Activated T-helper 1 cell treated with anti-CD3 and anti-CD28 coated beads, Interleukin-12 subunit alpha, Interleukin-12 subunit beta, Interleukin-2, Interleukin-4 antibody, amounts not matched to agents 30 ng/mL and 10 ng/mL and 1 ng/mL, durations not matched to agents 14 hours and 24 hours and 36 hours (primary cell): Measurements from ENCODE around the gene IL6R. TPM values are rescaled to one million over a fixed set of nuclear protein-coding genes. Genes with fewer than 3 reads are reported as not detected.
"Not testable (repeated sequence)": the region's sequence is repeated elsewhere in the genome, so short reads cannot be mapped to it uniquely, and the experiment has no call there.

Experiments
- DNase-seq: peaks from one replicate; pipeline ENCODE4 v3.0.0; 2021; ENCODE audit warnings: low spot score
- H3K27ac Mint-ChIP-seq: one replicate; pipeline ENCODE4 v1.8.0; 2021; ENCODE audit warnings: mild to moderate bottlenecking, mixed read lengths
- H3K27me3 Mint-ChIP-seq: one replicate; pipeline ENCODE4 v1.8.0; 2022; ENCODE audit warnings: mild to moderate bottlenecking, moderate library complexity, mixed read lengths; ENCODE audit not compliant: insufficient read depth
- H3K36me3 Mint-ChIP-seq: one replicate; pipeline ENCODE4 v1.8.0; 2021; ENCODE audit warnings: low read depth, mixed read lengths
- H3K4me1 Mint-ChIP-seq: one replicate; pipeline ENCODE4 v1.8.0; 2021; ENCODE audit warnings: low read depth, mixed read lengths
- H3K4me3 Mint-ChIP-seq: one replicate; pipeline ENCODE4 v1.8.0; 2021; ENCODE audit warnings: mild to moderate bottlenecking, moderate library complexity, mixed read lengths
- H3K9me3 Mint-ChIP-seq: one replicate; pipeline ENCODE4 v1.8.0; 2021; ENCODE audit warnings: mixed read lengths
- intact Hi-C: fragments of 100-400 bp; cut with micrococcal nuclease; formaldehyde crosslinking; loops from one replicate; pipeline ENCODE4 v1.15.1; 2024
- total RNA-seq: library from RNA; stranded (reverse); gene quantifications from 2 replicates; pipeline ENCODE4 v1.2.3, GENCODE V29; 2022

Gene IL6R
- total RNA-seq, 1 donor from 2014 or later: 5.0 TPM

DNA sequence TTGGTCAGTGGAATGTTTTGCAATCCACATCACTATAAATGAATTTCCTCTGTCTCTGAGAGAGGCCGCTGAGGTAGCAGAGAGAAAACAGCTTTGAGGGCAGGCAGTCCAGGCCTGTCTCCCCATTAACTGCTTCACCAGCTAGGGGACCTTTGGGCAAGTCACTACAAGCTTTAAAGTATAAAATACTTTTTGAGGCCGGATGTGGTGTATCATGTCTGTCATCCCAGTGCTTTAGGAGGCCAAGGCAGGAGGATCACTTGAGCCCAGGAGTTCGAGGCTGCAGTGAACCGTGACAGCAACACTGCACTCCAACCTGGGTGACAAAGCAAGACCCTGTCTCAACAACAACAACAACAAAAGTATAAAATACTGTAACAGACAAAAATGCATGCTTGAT lies 6.4 kb downstream of the IL6R start:
- Mint-ChIP-seq H3K9me3 (no peaks in the 10 kb centered on the region), H3K36me3 (no peaks in the 10 kb centered on the region)

DNA sequence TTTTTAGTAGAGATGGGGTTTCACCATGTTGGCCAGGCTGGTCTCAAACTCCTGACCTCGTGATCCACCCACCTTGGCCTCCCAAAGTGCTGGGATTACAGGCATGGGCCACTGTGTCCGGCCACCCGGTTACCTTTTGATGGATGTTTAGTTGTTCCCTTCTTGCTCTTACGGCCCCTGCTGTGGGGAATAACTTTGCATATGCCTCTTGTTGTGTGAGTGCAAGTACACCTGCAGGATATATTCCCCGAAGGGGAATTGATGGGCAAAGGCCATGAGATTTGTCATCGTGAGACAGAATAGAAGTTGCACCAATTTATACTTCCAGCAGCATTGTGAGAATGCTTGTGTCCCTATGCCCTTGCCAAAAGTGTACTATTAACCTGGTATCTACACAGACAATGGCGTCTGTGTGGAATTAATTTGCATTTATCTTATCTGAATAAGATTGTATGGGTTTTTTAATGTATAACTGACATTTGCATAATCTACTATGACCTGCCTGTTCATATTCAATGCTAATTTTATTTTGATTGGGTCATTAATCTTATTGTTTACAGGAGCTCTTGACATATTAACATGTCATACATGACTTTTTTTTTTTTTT lies 8.1 kb downstream of the IL6R start:
- no peaks in the 10 kb centered on the region for H3K36me3 Mint-ChIP-seq
- no peaks in the 10 kb centered on the region for H3K27me3 Mint-ChIP-seq
- no peaks in the 10 kb centered on the region for H3K9me3 Mint-ChIP-seq
- H3K4me1 Mint-ChIP-seq: peaks cover 27% of the 10 kb centered on the region
- DNase-seq: no peak
- H3K27ac Mint-ChIP-seq: no peak overlapping the region
- intact Hi-C loops: no loop called here
- H3K4me3 Mint-ChIP-seq: no peak overlapping the region

More for the DNA sequence above, 6.4 kb downstream of the IL6R start:
- intact Hi-C loops: no loop called here
- DNase-seq: no peak
- H3K4me3 Mint-ChIP-seq: no peak overlapping the region
- no peak overlapping the region for H3K27ac Mint-ChIP-seq
- H3K27me3 Mint-ChIP-seq: no peaks in the 10 kb centered on the region
- peaks cover 41% of the 10 kb centered on the region for H3K4me1 Mint-ChIP-seq

DNA sequence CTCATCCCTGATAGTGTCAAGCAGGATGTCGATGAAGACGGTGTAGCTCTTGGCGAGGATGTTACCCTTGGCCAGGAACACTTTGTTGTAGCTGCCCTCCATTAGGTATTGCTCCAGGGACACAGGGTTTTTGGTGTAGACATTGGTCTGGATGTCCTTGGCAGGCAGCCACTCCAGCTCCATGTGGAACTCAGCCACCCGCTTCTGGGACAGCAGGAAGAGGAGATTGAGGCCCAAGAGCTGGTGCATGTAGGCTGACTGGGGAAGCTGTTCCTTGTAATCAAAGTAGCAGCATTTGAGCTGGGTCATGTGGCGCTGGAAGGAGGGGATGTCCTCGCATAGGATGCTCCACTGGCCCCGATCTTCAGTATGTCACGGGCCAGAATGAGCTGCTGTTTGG lies 9.5 kb downstream of the IL6R start:
- Mint-ChIP-seq H3K27me3 (no peaks in the 10 kb centered on the region), H3K9me3 (no peaks in the 10 kb centered on the region), H3K4me3 (no peak overlapping the region), H3K36me3 (no peaks in the 10 kb centered on the region), H3K27ac (no peak overlapping the region), H3K4me1 (peaks cover 27% of the 10 kb centered on the region)
- intact Hi-C loops: no loop called here
- no peak for DNase-seq

DNA sequence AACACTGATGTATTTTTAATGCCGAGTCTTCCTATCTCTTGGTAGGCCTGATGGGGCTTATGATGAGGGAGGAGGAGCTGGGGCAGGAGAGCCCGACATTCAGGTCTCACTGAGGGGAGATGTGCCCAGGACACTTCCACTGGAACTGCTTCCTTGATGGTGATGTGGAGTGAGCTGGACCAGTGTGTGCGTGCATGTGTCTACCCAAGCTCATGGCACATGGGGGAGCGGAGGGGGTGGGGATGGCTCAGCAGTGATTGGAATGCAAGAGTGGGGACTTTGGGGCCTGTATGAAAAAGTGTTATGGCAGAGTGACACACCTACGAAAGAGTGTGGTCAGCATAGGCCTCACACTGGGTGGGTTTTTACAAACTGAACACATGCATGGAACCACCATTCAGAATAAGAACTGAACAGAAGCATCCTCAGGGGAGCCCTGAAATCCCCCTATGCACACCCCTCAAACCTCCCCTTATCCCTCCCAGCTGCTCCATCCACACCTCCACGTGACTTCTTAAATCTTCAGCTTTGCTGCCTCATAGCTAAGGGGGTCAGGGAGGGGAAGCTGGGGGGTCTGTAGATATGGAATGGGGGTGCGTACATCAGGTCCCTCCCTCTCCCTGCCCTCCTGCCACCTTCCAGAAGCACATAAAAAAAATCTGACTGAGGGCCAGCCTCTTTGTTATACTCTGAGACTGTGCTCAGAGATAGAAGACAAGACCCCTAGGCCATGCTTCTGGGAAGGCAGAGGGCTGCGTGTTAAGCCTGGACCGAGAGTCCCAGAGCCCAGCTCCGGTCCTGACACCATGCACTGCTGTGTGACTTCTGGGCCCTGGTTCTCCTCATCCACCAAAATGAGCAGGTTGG lies 11.6 kb downstream of the IL6R start:
- no peak for DNase-seq
- Mint-ChIP-seq H3K27ac (no peak overlapping the region), H3K4me1 (peaks cover 24% of the 10 kb centered on the region), H3K27me3 (no peaks in the 10 kb centered on the region), H3K36me3 (no peaks in the 10 kb centered on the region), H3K9me3 (no peaks in the 10 kb centered on the region), H3K4me3 (no peak overlapping the region)
- intact Hi-C loops: no loop called here

DNA sequence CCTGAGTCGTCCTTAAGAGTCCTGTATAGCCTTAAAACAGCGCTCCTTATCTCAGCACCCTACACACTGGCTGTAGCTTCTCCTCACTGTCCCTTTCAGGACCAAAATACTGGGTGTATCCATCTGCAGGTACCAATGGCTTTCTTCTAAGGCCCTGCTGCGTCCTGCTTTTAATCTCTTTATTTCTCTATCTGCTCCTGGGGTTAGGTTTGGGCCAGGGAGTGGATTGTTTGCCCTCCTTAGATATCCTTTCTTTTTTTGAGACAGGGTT lies 12.1 kb downstream of the IL6R start:
- no peak overlapping the region for H3K27ac Mint-ChIP-seq
- no peaks in the 10 kb centered on the region for H3K9me3 Mint-ChIP-seq
- no peaks in the 10 kb centered on the region for H3K36me3 Mint-ChIP-seq
- H3K27me3 Mint-ChIP-seq: no peaks in the 10 kb centered on the region
- peaks cover 24% of the 10 kb centered on the region for H3K4me1 Mint-ChIP-seq
- DNase-seq: no peak
- H3K4me3 Mint-ChIP-seq: no peak overlapping the region
- intact Hi-C loops: no loop called here

DNA sequence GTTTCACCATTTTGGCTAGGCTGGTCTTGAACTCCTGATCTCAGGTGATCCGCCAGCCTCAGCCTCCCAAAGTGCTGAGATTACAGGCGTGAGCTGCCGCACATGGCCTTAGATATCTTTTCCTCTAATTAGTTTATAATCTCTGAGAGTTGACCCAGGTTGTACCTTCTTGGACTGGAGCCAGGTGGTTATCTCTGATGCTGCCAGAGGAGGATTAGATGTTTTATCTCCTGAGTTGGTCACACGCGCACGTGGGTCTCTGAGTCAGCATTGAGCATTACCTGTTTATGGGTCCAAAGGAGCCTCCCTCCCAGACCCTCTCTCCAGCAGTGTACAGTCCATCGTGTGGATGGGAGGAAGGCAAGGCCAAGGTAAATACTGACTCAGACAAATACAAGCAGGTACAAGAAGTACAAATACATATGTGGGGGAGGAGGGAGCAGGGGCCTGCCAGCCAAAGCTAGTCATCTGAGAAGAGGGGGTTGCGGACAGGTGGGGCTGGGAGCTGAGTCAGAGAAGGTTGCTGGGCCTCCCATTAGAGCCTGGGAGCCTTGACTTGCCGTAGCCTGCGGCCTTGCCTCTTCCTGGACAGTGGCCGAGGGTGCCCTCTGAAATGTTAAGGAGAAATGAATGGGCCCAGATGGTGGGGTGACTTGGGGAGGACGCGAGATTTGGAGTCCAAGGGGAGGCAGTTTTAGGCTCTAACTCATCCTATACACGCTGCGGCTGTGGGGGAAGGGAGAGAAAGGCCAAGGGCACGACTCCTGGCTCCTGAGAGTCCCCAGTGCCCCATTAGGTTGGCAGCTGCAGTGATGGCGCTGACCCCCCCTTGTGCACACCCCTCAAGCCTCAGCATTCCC lies 13.1 kb downstream of the IL6R start:
- Mint-ChIP-seq H3K9me3 (no peaks in the 10 kb centered on the region), H3K36me3 (no peaks in the 10 kb centered on the region), H3K4me3 (no peak overlapping the region), H3K4me1 (peaks cover 28% of the 10 kb centered on the region), H3K27me3 (no peaks in the 10 kb centered on the region), H3K27ac (no peak overlapping the region)
- DNase-seq: no peak
- intact Hi-C loops: no loop called here

DNA sequence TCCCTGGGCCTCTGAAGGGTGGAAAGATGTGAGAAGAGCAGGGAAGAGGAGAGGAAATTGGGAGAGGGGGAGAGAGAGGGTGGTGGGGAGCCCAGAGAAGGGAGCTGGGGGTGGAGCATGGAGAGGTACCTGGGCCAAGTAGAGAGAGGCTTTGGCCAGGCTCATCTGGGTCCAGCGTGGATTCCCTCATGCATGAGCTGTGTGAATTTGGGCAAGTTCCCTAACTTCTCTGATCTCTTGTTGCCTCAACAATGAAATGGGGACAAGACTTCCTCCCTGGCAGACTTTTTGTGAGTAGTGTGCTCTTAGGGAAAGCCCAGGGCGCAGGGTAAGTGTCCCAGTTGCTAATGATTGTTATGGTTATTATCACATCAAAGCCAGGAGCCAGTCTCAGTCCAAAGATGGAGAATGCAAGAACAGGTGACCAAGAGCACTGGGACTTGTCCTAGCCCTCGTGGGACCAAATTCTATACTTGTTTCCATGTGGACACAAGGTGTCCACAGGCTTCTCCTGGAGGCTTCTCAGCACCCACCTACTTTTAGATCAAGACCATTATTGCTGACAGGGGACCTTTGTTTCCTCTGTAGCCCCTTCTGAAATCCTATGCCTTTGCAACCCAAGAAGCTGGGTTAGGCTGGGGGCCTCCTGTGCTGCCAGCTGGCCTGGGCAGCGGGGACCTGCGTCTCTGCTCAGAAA lies 13.9 kb downstream of the IL6R start:
- no peak overlapping the region for H3K4me3 Mint-ChIP-seq
- no peaks in the 10 kb centered on the region for H3K36me3 Mint-ChIP-seq
- peaks cover 33% of the 10 kb centered on the region for H3K4me1 Mint-ChIP-seq
- H3K9me3 Mint-ChIP-seq: no peaks in the 10 kb centered on the region
- DNase-seq: no peak
- H3K27me3 Mint-ChIP-seq: no peaks in the 10 kb centered on the region
- intact Hi-C loops: no loop called here
- peak overlapping the region; percentile 1 for H3K27ac Mint-ChIP-seq

DNA sequence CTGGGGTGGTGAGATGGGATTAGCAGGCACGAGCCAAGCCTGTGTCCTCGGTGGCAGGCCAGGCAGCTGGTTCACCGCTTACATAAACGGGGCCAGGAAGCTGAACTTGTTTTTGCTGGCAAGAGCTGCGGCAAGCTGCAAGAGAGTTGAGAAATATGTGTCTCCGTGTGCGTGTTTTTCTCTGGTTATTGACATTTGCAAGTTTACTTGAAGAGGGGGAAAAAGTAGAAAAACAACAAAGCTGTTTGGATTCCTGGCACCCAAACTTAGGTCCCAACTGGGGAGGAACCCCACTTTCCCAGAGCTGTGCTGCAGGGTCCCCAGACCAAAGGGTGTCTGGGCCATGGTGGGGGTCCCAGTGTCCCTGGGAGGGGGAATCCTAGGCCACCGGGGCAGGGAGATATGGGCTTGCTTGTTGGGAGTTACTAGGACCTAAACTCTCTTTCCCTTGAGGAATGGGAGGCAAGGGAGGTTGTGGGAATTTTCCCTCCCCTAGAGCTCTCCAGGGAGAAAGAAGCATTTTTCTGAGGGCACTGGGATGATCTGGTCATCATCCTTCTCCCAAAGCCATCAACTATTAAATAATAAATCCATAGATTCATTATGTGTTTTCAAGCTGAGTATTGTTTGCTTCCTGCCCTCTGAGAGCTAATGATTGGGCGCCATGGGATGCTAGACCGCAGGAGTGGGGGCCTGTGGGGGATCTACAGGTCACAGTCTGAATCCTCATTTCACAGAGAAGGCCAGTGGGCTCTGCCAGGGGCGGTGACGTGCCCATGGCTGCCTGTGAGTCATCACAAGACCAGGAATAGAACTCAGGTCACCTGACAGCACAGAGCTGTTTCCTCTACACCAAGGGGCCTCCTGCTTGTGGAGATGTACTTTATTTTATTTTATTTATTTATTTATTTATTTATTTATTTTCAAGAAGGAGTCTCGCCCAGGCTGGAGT lies 14.8 kb downstream of the IL6R start:
- peaks cover 33% of the 10 kb centered on the region for H3K4me1 Mint-ChIP-seq
- no peaks in the 10 kb centered on the region for H3K9me3 Mint-ChIP-seq
- no peaks in the 10 kb centered on the region for H3K27me3 Mint-ChIP-seq
- peak; percentile 11 for DNase-seq
- H3K27ac Mint-ChIP-seq: peak overlapping the region; percentile 35
- intact Hi-C loops: no loop called here
- no peaks in the 10 kb centered on the region for H3K36me3 Mint-ChIP-seq
- H3K4me3 Mint-ChIP-seq: peak overlapping the region; percentile 57

DNA sequence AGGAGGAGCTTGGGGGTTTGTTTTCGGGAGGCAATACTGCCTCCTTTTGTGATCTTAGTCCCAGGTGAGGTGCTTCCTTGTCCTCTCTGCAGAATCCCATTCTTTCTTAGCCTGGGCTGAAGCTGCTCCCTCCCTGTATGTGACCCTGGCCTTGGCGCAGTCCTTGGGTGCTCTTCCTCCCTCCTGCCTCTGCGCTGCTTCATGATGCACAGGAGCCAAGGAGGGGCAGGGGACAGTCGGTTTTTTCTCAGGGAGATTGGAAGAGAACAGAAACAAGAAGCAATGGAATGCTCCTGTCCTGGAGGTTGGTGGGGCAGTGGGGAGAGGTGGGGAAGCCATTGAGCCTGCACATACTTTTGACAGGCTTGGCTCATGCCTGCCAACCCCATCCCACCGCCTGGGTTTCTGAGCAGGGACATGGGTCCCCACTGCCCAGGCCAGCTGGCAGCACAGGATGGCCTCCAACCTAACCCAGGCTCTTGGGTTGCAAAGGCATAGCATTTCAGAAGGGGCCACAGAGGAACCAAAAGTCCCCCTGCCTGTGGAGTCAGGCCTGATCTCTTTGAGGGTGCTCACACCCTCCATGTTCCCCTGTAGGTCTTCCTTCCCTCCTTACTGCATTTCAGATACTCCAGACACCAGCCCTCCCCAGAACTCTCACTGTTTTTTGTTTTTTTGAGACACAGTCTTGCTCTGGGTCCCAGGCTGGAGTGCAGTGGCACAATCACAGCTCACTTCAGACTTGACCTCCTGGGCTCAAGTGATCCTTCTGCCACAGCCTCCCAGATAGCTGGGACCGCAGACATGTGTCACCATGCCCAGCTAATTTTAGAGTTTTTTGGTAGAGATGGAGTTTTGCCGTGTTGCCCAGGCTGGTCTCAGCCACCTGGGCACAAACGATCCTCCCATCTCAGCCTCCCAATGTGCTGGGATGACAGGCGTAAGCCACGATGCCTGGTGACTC lies 16.1 kb downstream of the IL6R start:
- peaks cover 33% of the 10 kb centered on the region for H3K4me1 Mint-ChIP-seq
- no peaks in the 10 kb centered on the region for H3K36me3 Mint-ChIP-seq
- intact Hi-C loops: no loop called here
- no peaks in the 10 kb centered on the region for H3K27me3 Mint-ChIP-seq
- H3K4me3 Mint-ChIP-seq: no peak overlapping the region
- no peak overlapping the region for H3K27ac Mint-ChIP-seq
- no peaks in the 10 kb centered on the region for H3K9me3 Mint-ChIP-seq
- DNase-seq: no peak

DNA sequence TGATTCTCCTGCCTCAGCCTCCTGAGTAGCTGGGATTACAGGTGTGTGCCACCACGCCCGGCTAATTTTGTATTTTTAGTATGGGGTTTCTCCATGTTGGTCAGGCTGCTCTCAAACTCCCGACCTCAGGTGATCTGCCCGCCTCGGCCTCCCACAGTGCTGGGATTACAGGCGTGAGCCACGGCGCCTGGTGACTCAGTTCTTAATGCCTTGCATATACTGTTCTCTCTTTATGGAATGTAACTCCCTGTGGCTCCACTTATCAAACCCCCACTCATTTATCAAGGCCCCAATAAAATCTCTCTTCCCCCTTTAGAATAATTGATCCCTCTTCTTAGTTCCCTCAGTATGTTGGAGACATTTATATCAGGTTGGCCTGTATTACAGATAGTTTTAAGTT lies 16.9 kb downstream of the IL6R start:
- H3K9me3 Mint-ChIP-seq, H3K4me3 Mint-ChIP-seq, H3K27ac Mint-ChIP-seq, H3K27me3 Mint-ChIP-seq, intact Hi-C loops, DNase-seq, H3K36me3 Mint-ChIP-seq: not testable (repeated sequence)
- H3K4me1 Mint-ChIP-seq: peaks cover 33% of the 10 kb centered on the region

DNA sequence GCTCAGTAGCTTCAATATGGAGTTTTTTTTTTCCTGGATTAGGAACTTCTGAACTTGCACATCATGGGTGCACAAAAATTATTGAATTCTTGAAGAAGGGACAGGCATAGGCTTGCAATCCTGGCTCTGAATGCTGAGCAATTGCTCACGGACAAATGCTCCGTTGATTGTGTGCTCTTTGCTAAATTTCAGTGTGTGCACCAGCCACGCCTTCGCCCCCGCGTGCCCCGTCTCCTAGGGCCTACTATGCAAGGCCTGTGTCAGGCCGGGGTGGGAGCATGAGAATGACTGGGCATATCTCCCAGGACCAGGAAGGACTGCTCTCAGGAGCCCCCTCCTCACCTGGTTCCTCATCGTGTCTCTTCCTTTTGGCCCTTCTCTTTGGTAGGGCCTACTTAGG lies 17.4 kb downstream of the IL6R start:
- Mint-ChIP-seq H3K27ac (no peak overlapping the region), H3K27me3 (no peaks in the 10 kb centered on the region), H3K9me3 (no peaks in the 10 kb centered on the region), H3K4me3 (no peak overlapping the region), H3K4me1 (peaks cover 33% of the 10 kb centered on the region), H3K36me3 (no peaks in the 10 kb centered on the region)
- intact Hi-C loops: no loop called here
- DNase-seq: no peak
